Endothelial cell (in vitro differentiated cells): ENCODE results near the gene KCNC4. TPM values are rescaled to one million over a fixed set of nuclear protein-coding genes. Genes with fewer than 3 reads are reported as not detected.

Experiments used
- DNase-seq: peaks from one replicate; pipeline ENCODE4 v3.0.0; 2021; ENCODE audit warnings: low spot score
- H3K27ac Mint-ChIP-seq: one replicate; pipeline ENCODE4 v1.8.0; 2021; ENCODE audit warnings: mixed read lengths, inconsistent platforms; ENCODE audit not compliant: unreplicated experiment
- H3K27me3 Mint-ChIP-seq: one replicate; pipeline ENCODE4 v1.8.0; 2021; ENCODE audit warnings: mild to moderate bottlenecking, moderate library complexity, mixed read lengths, inconsistent platforms; ENCODE audit not compliant: unreplicated experiment
- H3K36me3 Mint-ChIP-seq: one replicate; pipeline ENCODE4 v1.8.0; 2021; ENCODE audit warnings: mild to moderate bottlenecking, low read depth, mixed read lengths, inconsistent platforms; ENCODE audit not compliant: unreplicated experiment
- H3K4me1 Mint-ChIP-seq: one replicate; pipeline ENCODE4 v1.8.0; 2021; ENCODE audit warnings: mild to moderate bottlenecking, mixed read lengths, inconsistent platforms; ENCODE audit not compliant: unreplicated experiment
- H3K4me3 Mint-ChIP-seq: one replicate; pipeline ENCODE4 v1.8.0; 2021; ENCODE audit warnings: mild to moderate bottlenecking, mixed read lengths, inconsistent platforms; ENCODE audit not compliant: unreplicated experiment
- H3K9me3 Mint-ChIP-seq: one replicate; pipeline ENCODE4 v1.8.0; 2021; ENCODE audit warnings: mixed read lengths, inconsistent platforms; ENCODE audit not compliant: unreplicated experiment
- CTCF ChIP-seq: fragments of 200-600 bp; sonication (generic); IDR thresholded peaks from one replicate; pipeline ENCODE4 v1.5.0; 2021; ENCODE audit warnings: antibody characterized with exemption; ENCODE audit not compliant: unreplicated experiment
- total RNA-seq: library from RNA; stranded (reverse); fragmentation: NEBNext Ultra II Directional; extraction: Animal tissue kit (Norgen Biotek cat#: 25700); gene quantifications from one replicate; pipeline ENCODE4 v1.2.1, GENCODE V29; 2021; ENCODE audit not compliant: unreplicated experiment

The KCNC4 gene
- total RNA-seq, 1 donor from 2014 or later, result 37.4 TPM

DNA sequence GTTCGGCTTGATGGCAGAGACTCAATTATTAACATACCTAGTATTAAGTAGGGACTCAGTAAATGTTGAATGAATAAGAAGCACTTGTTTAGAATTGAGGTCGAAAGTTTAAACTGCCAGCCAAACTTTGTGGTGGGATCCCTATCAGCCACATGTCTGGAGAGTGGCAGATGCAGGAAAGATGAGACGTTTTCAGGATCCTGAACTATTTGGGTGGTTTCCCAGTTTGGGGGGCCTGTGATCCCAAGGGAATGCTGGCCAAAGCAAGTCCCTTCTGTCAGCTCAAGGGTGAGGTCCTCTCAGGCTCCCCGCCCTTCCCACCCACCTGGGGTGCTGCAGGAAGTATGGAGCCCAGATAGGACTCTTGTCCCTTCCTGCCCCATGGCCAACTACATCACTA, 38.6 kb downstream of the KCNC4 start:
- Mint-ChIP-seq H3K27ac (no peak overlapping the region), H3K4me3 (no peak overlapping the region), H3K36me3 (peaks cover 11% of the 10 kb centered on the region), H3K4me1 (no peaks in the 10 kb centered on the region), H3K27me3 (peaks cover 7% of the 10 kb centered on the region), H3K9me3 (no peaks in the 10 kb centered on the region)
- no peak for TF ChIP-seq CTCF
- no peak for DNase-seq

DNA sequence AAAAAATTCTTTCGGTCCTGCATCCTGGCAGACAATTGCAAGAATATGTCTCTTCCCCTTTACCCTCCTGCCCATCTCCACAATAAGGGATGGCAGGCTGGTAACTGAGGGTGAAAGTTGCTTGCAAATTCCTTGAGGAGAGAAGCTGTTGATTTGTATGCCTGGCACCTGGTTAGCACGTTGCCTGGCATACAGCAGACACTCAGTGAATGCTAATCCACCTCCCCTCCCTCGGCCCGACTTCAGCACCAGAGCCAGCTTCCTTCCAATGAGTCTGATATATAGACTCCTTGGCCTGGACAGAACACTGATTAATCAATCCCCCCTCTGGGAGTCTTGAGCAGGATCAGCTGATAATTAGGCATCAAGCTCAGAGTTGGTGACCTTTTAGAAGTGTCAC, 39.1 kb downstream of the KCNC4 start:
- no peak for TF ChIP-seq CTCF
- Mint-ChIP-seq H3K27ac (no peak overlapping the region), H3K9me3 (no peaks in the 10 kb centered on the region), H3K4me3 (no peak overlapping the region), H3K27me3 (peaks cover 7% of the 10 kb centered on the region), H3K4me1 (no peaks in the 10 kb centered on the region), H3K36me3 (peaks cover 11% of the 10 kb centered on the region)
- no peak for DNase-seq

DNA sequence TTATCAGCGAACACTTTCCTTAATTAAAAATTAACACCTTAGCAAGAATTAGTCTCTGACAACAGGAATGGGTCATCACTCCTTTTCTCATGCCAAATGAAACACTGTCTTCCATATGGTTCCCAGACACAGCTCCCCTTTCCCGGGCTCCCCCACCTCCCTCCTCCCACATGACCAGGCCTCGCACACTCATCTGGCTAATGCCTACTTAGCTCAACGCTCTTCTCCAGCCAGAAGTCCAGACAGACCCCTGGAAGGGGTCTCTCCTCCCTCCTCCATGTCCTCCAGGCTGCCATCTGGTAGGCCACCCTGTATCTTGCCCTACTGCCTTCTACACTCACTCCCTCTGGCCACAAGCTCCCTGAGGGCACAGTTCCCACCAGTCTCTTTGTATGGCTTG, 39.9 kb downstream of the KCNC4 start:
- TF ChIP-seq CTCF, result no peak
- no peak overlapping the region for H3K27ac Mint-ChIP-seq
- no peaks in the 10 kb centered on the region for H3K9me3 Mint-ChIP-seq
- H3K36me3 Mint-ChIP-seq, result peaks cover 11% of the 10 kb centered on the region
- DNase-seq, result no peak
- peaks cover 6% of the 10 kb centered on the region for H3K27me3 Mint-ChIP-seq
- no peak overlapping the region for H3K4me3 Mint-ChIP-seq
- peaks cover 2% of the 10 kb centered on the region for H3K4me1 Mint-ChIP-seq

DNA sequence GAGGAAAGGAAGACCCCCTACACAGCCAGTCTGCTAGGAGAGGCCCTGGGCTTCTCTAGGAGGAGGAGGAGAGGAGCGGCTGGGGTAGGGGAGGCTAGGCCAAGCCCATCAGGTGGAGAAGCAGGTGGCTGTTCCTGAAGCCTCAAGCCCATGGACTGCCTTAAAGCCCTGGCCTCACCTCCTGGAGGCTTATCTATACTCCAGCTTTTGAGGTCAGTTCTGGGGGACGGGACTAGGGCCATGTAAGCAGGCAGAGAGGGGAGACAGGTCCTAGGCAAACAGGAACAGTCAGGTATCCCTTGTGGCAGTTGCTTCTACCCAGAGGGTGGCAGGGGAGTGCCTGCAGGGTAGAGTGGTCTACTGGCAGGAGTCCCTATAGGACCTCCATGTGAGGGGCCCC, 40.6 kb downstream of the KCNC4 start:
- Mint-ChIP-seq H3K27me3 (no peaks in the 10 kb centered on the region), H3K4me1 (peaks cover 10% of the 10 kb centered on the region), H3K36me3 (peaks cover 5% of the 10 kb centered on the region), H3K4me3 (no peak overlapping the region), H3K9me3 (no peaks in the 10 kb centered on the region), H3K27ac (no peak overlapping the region)
- no peak for DNase-seq
- TF ChIP-seq CTCF, result no peak

GRCh38 chr1:110253213-110253612, 43.1 kb downstream of the KCNC4 start:
- no peaks in the 10 kb centered on the region for H3K9me3 Mint-ChIP-seq
- peaks cover 5% of the 10 kb centered on the region for H3K36me3 Mint-ChIP-seq
- no peak overlapping the region for H3K4me3 Mint-ChIP-seq

More at GRCh38 chr1:110253213-110253612, 43.1 kb downstream of the KCNC4 start:
- DNase-seq, result no peak
- Mint-ChIP-seq H3K27ac (no peak overlapping the region), H3K27me3 (no peaks in the 10 kb centered on the region), H3K4me1 (peaks cover 22% of the 10 kb centered on the region)
- no peak for TF ChIP-seq CTCF
